Nucleus accumbens (tissue), 56 donors: ENCODE data around the gene NADK.
A peak's percentile ranks its signal among the peaks of the same experiment; 100 is the strongest.
"Not testable (repeated sequence)": the region's sequence is repeated elsewhere in the genome, so short reads cannot be mapped to it uniquely, and the experiment has no call there.

Source experiments
- DNase-seq, 56 donors: peaks; one replicate each; lab custom pipeline; 2025; lab: John Stamatoyannopoulos, UW

Gene NADK

DNA sequence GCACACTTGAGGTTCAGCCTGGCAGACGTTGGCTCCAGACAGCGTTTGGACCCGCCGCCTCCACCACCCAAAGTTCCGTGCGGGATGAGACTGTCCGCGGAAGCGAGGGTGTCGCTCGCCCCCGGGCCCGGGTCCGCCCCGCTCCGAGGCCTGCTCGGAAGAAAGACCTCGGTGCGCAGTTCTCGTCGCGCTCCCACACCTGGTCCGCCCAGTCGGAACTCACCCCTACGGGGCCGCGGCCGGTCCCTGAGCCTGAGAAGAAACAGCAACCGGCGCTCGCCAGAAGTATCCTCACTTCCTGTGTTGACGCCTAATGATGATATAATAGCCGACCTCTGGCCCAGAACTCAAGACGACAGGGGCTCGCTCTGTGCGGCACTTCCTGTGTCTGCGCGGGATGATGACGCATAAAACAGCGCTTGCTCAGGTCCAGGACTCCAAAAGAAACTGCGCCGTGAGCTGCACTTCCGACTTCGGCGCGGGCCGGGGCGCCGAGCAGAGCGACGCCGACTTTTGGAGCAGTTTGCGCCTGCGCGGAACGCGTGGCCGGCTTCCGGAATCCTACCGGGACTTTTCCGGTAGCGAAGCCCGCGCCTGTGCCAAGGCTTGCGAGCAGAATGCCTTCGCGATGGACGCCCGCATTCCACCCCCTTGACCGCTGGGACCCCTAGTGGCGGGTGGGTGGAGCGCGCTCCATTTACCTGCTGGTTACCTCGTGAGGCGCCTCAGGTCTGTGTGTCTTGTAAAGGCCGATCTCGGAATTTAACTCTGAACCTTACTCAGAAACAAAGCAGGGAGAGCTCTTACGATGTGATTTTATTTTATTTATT, 54.0 kb downstream of the NADK start, which contains the start of gene CDK11A:
CDK11A (minus strand) TSS at position 323 of the 830 bp plus-strand sequence. CDS start 1,539 bp downstream, outside the sequence.
- DNase-seq, result peak; percentile 34 to 100 (median 94)

DNA sequence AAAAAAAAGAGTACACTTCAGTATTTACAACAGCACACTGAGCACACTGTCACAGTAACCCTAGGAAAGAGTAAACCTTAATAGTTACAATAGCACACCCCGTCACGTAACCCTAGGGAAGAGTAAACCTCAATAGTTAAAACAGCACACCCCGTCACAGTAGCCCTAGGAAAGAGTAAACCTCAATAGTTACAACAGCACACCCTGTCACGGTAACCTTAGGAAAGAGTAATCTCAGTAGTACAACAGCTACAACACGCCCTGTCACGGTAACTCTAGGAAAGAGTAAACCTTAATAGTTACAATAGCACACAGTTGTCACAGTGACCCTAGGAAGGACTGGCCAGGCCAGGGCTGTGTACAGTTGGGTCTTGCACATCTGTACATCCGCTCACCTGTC, 57.1 kb downstream of the NADK start:
- no peak for DNase-seq

DNA sequence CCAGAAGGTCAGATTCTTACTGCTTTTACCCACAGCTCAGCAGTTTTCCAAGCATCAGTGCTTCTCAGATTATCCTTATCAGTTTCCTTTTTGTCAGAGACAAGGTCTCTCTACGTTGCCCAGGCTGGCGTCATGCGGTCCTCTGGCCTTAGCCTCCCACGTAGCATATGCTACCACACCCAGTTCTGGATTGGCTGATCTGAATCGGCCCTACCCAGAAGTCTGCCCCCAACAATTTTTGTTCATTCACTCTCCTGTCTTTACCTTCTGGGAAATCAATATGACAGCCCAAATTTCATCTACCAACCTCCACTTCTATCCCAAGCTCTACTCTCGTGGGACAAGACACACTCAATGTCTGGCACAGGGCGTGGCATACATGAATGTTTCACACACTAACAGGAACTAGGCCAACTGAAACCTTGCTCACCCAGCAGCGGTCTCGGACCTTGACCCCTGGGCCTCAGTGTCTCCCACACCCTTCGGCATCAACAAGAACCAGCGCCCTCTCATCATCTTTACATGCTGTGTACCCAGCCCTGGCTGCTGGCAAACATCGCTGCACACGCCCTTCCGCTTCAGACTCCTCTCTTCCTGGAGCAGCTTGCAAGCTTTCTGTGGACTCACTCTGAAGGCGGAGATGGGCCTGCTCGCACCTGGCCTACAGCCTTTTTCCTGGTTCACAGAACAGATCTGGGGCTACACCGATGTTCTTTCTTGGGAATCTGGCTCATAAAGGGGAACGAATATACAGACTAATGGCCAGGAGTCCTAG, 63.0 kb downstream of the NADK start:
- not testable (repeated sequence) for DNase-seq

DNA sequence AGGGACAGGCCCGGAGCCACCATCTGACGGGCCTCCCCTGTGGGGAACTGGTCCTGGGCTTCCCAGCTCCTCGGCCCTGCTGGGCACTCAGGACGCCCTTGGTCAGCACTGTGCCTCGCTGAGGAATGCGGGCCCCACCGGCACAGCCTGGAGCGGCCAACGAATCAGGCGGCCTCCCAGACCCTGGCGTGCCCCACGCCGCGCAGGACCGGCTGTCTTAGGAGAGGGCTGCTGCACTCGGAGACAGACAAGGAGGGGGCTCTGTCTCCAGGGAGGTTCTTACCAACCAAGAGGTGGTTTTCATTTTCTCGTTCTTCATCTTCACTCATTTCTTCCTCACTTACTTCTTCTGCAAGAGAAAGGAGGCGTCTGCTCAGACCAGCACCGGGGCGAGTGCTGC, 70.4 kb downstream of the NADK start:
- DNase-seq, result not testable (repeated sequence)

DNA sequence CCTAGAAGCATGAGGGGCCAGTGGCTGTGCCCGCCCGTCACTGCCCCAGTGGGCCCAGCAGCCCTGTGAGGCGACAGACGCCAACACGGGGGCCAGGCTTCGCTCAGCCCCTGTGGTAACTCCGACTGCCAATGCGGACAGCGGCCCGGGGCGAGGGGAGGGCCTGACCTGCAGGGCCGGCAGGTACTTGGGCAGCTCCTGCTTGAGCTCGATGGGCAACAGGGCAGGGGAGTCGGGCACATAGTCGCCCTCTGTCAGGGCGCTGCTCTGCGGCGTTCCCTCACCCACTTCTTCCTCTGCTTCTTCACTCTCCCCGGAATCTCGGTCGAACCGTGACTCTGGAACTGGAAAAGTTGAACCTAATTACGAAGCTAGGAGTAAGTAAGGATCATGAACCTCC, 71.0 kb downstream of the NADK start:
- not testable (repeated sequence) for DNase-seq

DNA sequence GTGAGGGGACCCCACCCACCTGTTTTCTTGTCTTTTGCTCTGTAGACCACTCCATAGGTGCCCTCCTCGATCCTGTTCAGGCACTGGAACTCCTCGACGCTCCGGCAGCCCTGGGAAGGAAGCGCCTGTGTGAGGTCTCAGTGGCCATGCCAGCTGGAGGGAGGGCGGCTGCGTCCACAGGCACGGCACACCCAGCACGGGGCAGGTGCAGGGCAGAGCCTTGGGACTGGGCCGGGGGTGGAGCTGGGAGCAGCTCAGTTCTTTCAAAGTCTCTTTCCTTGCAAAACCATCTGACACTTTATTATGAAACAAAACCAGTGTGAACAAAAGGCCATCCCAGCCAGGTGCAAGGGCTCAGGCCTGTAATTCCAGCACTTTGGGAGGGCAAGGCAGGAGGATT, 72.6 kb downstream of the NADK start:
- DNase-seq, result not testable (repeated sequence)

DNA sequence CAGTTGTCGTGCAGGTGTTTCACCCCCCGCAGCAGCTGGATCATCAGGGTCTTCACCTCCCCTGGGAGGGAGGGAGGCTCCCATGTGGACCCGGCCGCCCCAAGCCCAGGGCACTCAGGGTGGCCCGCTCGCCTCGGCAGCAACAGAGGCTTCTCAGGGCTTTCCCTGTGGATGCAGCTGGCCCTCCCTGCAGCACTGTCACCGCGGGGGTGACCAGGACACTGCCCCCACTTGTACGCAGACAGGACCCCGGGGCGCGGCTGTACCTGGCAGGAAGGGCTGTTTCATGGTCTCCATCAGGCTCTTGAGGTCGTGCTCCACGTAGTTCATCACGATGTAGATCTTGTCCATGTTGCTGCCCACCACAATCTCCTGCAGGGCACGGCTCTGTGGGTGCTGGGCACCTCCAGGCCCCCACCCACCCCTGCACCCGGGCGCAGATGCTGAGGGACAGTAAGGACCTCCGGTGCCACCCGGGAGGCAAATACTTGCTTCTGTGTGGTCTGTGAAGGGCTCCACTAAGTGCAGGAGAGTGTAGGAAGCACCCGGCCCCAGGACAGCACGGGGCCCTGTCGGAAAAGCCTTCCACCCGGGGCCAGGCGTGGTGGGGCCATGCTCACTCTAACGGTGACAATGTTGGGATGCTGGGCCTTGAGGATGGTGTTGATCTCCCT, 73.8 kb downstream of the NADK start:
- not testable (repeated sequence) for DNase-seq

DNA sequence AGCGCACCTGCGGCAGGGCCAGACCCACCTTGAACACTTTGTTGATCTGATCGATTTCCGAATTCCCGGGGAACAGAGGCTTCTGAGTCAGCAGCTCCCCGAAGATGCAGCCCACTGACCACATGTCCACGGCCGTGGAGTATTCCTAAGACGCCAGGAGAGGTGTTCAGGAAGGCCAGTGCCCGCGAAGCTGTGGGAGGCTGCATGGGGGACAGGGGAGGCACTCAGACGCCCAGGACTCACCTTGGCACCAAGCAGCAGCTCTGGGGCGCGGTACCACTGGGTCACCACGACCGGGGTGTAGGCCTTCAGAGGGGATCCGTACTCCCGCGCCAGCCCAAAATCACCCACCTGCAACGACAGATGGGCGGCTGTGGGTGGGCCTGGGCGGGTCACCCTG, 74.5 kb downstream of the NADK start:
- DNase-seq, result no peak

DNA sequence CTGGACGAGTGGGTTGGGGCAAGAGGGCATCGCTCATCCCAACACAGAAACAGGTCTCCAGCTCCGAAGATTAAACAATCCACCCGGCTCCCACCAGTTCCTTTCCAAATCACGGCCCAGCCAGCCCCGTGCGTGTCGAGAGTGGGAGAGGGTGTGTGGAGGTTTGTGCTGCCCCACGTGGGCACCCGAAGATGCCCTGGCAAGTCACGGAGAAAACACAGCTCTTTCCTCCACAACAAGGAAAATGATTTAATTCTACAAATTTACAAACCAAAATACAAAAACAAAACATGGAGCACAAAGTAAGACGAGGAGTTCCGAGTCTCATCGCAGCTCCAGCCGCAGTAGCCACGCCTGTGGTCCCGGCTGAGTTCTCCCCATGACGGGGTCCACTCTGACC, 75.8 kb downstream of the NADK start:
- DNase-seq, result not testable (repeated sequence)
